DMS53 treated with DMSO at 0.1 percent for 48 hours (cell line): Measurements from ENCODE around the gene LMBR1.

Source experiments
- DNase-seq: peaks from one replicate; lab custom pipeline; 2025; ENCODE audit not compliant: unreplicated experiment; lab: John Stamatoyannopoulos, UW

Gene LMBR1

GRCh38 chr7:156629873-156630272, 263.1 kb downstream of the LMBR1 start:
- no peak for DNase-seq

- DNase-seq = no peak
Measured at GRCh38 chr7:156628562-156628961, 264.4 kb downstream of the LMBR1 start.
